Mononuclear cell (primary cell): ENCODE results near the gene PDE4D. TPM values are rescaled to one million over a fixed set of nuclear protein-coding genes. Genes with fewer than 3 reads are reported as not detected.
"Not testable (repeated sequence)": the region's sequence is repeated elsewhere in the genome, so short reads cannot be mapped to it uniquely, and the experiment has no call there.

Experiments
- H3K27me3 ChIP-seq: 2 replicates; pipeline ENCODE4 v1.6.0; 2011; ENCODE audit warnings: low read length, control low read depth; ENCODE audit not compliant: insufficient read depth
- H3K4me1 ChIP-seq: 2 replicates; pipeline ENCODE4 v1.5.1; 2011; ENCODE audit warnings: mild to moderate bottlenecking, low read length, control low read depth; ENCODE audit not compliant: insufficient read depth
- H3K4me3 ChIP-seq: 2 replicates; pipeline ENCODE4 v1.5.1; 2011; ENCODE audit warnings: mild to moderate bottlenecking, low read length, moderate library complexity
- H3K9me3 ChIP-seq: 2 replicates; pipeline ENCODE4 v1.5.1; 2011; ENCODE audit warnings: low read depth, mild to moderate bottlenecking, control low read depth, low read length
- total RNA-seq: library from RNA; depleted of rRNA; stranded (reverse); fragments of >200 nt; gene quantifications from one replicate; pipeline ENCODE4 v1.2.3, GENCODE V29; 2012

The PDE4D gene
- total RNA-seq, 1 donor = 171 TPM

DNA sequence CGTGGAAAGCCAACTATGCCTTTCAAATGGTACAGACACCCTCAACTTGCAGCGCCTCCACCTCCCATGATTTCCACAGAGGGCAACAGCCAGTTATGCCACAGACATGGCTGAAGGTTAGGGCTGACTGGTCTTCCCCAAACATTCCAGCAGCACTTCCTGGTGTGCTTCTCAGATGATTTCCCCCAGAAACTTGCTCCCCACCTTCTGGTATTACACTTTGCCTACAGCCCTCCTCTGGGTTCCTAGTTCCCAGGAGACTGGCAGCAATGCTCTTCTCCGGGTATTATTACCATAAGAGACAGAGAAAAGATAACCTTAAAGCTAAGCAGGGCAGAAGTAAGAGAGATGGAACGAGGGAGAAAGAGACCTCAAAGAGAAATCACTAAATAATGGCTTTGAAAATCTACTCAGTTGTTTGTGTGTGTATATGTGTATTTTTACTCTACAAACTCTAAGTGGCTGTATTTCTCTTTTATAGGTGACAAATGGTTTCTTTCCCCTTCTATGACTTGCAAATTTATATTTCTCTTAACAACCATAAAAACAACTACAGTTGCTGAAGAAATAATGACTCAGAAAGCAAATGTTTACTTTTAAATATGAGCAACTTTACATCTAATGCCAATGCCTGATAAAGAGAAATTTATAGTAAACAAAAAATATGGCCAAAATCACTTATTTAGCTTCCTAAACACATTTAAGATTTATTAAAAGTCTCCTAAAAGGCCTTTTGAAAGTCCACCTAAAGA lies 133.8 kb downstream of the PDE4D start:
- Histone ChIP-seq H3K4me1 (peaks cover 3% of the 10 kb centered on the region), H3K27me3 (no peaks in the 10 kb centered on the region), H3K9me3 (no peaks in the 10 kb centered on the region), H3K4me3 (no peak overlapping the region)

DNA sequence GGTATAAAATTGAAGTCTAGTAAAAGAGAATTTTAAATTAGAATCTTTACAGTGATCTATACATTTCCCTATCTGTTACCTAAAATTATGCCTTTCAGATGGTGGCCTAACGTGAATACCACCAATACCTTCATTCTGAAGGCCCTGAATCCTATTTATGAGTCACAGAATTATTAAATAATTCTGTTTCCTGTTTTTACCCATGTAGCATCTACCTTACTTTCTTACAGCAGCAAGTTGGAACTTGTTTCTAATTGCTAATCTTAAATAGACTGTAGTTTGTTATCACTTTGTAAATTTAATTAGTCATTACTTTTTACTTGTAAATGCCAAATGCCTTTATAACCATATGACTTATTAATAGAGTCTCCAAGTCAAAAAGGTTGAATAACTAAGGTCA lies 135.0 kb downstream of the PDE4D start:
- Histone ChIP-seq H3K27me3 (no peaks in the 10 kb centered on the region), H3K4me3 (no peak overlapping the region), H3K9me3 (no peaks in the 10 kb centered on the region), H3K4me1 (no peaks in the 10 kb centered on the region)

- Histone ChIP-seq H3K4me3 (no peak overlapping the region), H3K27me3 (no peaks in the 10 kb centered on the region), H3K4me1 (no peaks in the 10 kb centered on the region), H3K9me3 (no peaks in the 10 kb centered on the region)
These were observed 136.1 kb downstream of the PDE4D start for GRCh38 chr5:59757442-59757841.

DNA sequence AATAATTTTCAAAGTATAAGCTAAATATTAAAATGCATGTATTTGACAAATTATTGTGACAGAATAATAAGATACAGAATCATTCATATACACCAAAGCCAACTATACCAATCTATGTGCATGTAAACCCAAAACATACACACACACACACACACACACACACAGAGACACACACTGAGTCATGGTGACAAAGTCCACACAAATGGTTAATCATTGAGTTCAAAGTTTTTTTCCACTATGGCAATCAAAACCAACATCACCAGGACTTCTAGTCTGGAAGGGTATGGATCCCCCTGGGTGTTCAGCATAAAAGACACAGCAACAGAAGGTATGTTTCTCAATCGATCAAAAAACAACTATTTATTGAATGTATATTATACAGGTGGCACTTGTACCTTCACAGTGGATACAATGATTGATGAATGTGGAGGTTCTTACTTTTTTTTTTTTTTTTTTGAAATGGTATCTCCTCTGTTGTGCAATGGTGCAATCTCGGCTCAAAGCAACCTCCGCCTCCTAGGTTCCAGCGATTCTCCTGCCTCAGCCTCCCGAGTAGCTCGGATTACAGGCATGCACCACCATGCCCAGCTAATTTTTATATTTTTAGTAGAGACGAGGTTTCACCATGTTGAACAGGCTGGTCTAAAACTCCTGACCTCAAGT lies 137.0 kb downstream of the PDE4D start:
- no peaks in the 10 kb centered on the region for H3K9me3 ChIP-seq
- no peaks in the 10 kb centered on the region for H3K27me3 ChIP-seq

DNA sequence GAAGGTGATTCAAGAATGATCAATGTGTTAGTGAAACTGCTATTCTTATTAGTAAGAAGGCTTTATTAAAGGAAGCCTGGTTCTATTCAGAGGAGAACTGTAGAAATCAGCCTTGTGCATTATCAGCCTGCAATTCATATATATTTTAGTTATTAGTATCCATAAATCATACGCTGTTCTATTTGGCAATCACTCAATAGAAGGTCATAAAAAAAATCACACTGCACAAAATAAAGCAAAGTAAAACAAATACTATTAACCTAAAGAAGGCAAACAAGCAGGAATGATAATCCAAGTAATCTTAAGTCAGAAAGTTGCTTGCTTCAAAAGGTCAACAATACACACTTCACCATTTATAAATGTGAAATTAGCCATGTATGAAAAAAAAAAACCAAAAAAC lies 138.1 kb downstream of the PDE4D start:
- no peak overlapping the region for H3K4me3 ChIP-seq
- H3K4me1 ChIP-seq = peaks cover 8% of the 10 kb centered on the region
- H3K27me3 ChIP-seq = no peaks in the 10 kb centered on the region
- H3K9me3 ChIP-seq = no peaks in the 10 kb centered on the region

More for the DNA sequence above, 137.0 kb downstream of the PDE4D start:
- no peak overlapping the region for H3K4me3 ChIP-seq
- peaks cover 2% of the 10 kb centered on the region for H3K4me1 ChIP-seq

GRCh38 chr5:59753599-59753998 lies 139.9 kb downstream of the PDE4D start:
- H3K9me3 ChIP-seq = no peaks in the 10 kb centered on the region
- no peaks in the 10 kb centered on the region for H3K27me3 ChIP-seq
- no peak overlapping the region for H3K4me3 ChIP-seq
- H3K4me1 ChIP-seq = peaks cover 8% of the 10 kb centered on the region

DNA sequence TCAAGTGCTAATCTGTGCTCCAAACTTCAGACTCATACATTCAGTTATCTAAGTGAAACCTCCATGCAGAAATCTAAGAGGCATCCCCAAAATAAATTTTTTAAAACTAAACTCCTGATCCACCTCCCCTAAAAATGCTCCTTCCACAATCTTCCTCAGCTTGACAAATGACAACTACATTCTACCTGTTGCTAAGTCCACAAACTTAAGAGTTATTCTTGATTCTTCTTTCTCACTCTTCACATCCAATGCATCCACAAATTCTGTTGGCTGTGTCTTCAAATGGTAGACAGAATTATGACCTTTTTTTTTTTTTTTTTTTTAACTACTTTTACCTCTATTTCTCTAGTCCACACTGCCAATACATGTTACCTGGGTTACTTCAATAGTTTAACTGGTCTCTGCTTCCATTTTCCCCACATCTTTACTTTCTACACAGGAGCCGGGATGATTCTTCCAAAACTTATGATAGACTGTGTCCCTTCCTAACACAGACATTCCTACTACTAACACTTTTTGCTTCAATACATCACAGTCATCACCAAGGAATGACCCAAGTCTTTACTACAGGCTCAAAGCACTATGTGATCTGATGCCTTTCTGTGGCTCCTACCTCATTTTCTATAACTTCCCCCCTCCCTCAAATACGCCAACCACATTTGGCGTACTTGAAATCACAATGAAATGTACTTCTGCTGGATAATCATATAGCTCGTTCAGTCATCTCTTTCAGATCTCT lies 143.6 kb downstream of the PDE4D start:
- H3K27me3 ChIP-seq = no peaks in the 10 kb centered on the region
- peaks cover 8% of the 10 kb centered on the region for H3K4me1 ChIP-seq
- no peak overlapping the region for H3K4me3 ChIP-seq
- no peaks in the 10 kb centered on the region for H3K9me3 ChIP-seq

DNA sequence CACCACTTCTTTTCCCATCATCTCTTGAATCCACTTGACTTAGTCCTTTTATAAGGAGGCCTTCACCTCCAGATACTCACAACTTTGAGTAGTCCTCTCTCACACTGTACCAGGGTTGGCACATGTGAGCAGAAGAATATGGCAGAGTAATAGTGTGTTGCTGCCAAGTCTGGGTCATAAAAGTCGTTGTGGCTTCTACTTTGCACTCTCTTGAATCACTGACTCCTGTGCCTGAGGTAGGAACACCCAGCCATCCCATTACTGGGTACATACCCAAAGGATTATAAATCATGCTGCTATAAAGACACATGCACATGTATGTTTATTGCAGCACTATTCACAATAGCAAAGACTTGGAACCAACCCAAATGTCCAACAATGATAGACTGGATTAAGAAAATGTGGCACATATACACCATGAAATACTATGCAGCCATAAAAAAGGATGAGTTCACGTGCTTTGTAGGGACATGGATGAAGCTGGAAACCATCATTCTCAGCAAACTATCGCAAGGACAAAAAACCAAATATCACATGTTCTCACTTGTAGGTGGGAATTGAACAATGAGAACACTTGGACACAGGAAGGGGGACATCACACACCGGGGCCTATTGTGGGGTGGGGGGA lies 145.4 kb downstream of the PDE4D start:
- not testable (repeated sequence) for H3K4me3 ChIP-seq, H3K9me3 ChIP-seq, H3K4me1 ChIP-seq, H3K27me3 ChIP-seq

DNA sequence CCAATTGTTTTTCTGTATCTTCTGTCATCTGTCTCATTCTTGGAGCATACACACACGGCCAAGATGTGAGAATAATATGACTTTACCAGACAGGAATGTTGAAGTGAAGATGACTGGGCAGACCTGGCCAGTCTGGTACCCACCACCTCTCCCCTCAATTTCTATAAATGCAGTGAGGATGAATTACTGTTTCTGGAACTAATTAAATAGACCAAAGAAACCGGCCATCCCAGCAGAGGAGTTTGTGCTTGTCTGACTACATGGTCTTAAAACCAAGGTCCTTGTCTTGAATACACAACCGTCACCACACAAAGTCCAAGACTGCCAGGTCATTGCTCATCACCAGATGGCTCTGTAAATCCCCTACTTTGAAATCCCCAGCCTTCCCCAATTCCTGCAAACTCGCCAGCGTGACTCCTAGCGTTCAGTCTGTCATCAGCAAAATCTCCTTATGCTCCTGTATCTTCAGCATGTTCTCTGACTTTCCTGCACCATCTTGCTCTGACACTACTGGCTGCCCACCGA lies 147.2 kb downstream of the PDE4D start:
- no peaks in the 10 kb centered on the region for H3K27me3 ChIP-seq
- H3K4me3 ChIP-seq = no peak overlapping the region
- no peaks in the 10 kb centered on the region for H3K9me3 ChIP-seq
- peaks cover 4% of the 10 kb centered on the region for H3K4me1 ChIP-seq

GRCh38 chr5:59745415-59745863 lies 148.1 kb downstream of the PDE4D start:
- Histone ChIP-seq H3K4me1 (no peaks in the 10 kb centered on the region), H3K9me3 (no peaks in the 10 kb centered on the region), H3K27me3 (no peaks in the 10 kb centered on the region), H3K4me3 (no peak overlapping the region)

GRCh38 chr5:59744531-59744992 lies 149.0 kb downstream of the PDE4D start:
- Histone ChIP-seq H3K9me3 (no peaks in the 10 kb centered on the region), H3K27me3 (no peaks in the 10 kb centered on the region), H3K4me3 (no peak overlapping the region), H3K4me1 (no peaks in the 10 kb centered on the region)

DNA sequence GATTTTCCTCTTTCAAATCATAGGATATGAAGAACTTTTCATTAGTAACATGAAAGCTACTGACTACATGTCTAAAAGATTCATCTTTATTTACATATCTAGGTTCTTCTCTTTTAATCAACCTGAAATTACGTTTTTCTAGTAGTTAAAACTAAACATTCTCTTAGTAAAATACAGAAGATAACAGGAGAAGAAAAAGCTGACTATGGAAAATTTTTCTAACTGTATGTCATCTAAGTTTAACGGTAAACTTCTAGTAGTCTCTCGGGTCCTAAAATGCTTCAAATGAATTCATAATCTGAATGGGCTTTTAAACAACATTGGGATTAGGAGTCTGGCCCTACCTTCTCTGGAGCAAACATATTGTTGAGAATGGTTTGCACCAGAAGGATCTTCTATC lies 151.9 kb downstream of the PDE4D start:
- Histone ChIP-seq H3K4me3 (no peak overlapping the region), H3K9me3 (no peaks in the 10 kb centered on the region), H3K4me1 (no peaks in the 10 kb centered on the region), H3K27me3 (no peaks in the 10 kb centered on the region)

DNA sequence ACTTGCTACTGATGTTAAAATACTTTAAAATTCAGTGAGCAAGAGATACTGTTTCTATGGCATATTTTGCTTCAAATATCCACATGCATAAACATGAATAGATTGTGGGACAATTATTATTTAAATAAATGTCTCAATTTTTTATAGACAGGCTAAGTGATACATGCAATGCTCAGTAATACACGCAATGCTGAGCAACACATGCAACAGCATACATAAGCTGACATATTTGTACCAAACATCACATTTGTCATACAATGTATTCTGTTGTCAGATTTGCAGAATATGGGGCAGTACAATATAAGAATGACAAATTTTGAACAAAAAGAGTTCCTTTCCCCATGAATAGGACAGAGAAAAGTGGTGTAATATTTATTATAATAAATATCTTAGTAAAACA lies 155.5 kb downstream of the PDE4D start:
- no peaks in the 10 kb centered on the region for H3K27me3 ChIP-seq
- H3K4me1 ChIP-seq = no peaks in the 10 kb centered on the region
- no peaks in the 10 kb centered on the region for H3K9me3 ChIP-seq
- no peak overlapping the region for H3K4me3 ChIP-seq

GRCh38 chr5:59732806-59733205 lies 160.7 kb downstream of the PDE4D start:
- H3K9me3 ChIP-seq = no peaks in the 10 kb centered on the region
- H3K4me1 ChIP-seq = no peaks in the 10 kb centered on the region
- no peak overlapping the region for H3K4me3 ChIP-seq
- H3K27me3 ChIP-seq = no peaks in the 10 kb centered on the region

- Histone ChIP-seq H3K4me1 (no peaks in the 10 kb centered on the region), H3K4me3 (no peak overlapping the region), H3K9me3 (no peaks in the 10 kb centered on the region), H3K27me3 (no peaks in the 10 kb centered on the region)
These were observed 161.2 kb downstream of the PDE4D start for GRCh38 chr5:59732301-59732700.
